ENCODE data around the gene SERPINF2. TPM values are rescaled to one million over a fixed set of nuclear protein-coding genes. Genes with fewer than 3 reads are reported as not detected.

SERPINF2 gene
- total and polyA plus RNA-seq, 5 donors from 2014 or later, result 0.69 TPM; not detected in 4

DNA sequence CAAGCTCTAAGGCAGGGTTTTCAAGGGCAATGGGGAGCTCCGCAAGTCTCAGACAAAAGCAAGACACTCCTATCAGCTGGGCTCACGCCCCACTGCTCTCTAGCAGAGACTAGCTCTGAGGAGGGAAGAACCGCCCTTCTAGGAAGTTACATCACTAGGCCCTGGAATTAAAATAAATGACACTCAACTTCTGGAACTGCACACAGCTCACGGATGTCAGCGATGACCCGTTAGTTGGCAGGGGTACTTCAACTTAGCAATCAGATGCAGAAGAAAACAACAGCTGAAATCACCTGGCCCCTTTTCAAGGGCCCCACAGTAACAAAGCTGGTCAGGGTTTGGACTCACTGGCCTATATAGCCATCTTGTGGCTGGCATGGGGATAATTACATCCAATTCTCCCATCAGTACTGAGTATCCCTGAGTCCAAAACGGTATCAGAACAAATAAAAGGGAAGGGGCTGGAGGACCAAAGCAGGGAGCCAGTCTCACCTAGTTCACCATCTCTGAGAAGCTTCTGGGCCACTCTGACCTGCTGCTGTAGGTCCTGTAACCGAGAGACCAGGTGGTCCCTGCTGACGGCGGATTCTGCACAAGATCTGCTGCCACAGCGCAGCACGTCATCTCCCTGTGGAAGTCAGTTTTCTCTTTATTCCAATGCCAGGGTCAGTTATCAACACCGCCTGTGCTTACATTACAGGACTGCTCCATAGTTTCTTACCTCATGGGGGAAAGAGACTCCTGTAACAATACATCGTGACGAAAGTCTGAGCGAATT, 41.4 kb downstream of the SERPINF2 start:
- Histone ChIP-seq H3K27ac (ENCODE audit: insufficient read depth, low read length, poor library complexity, severe bottlenecking) (no peak overlapping the region), H3K9me3 (ENCODE audit: control insufficient read depth in 2 of 2, low read length in 2 of 2) (no peaks in the 10 kb centered on the region), H3K4me3 (ENCODE audit: low read depth, low read length) (no peak overlapping the region), H3K4me1 (ENCODE audit: control insufficient read depth, insufficient read depth, low read length, poor library complexity, severe bottlenecking) (no peaks in the 10 kb centered on the region), H3K27me3 (ENCODE audit: control insufficient read depth, insufficient read depth, low read length) (no peaks in the 10 kb centered on the region), H3K36me3 (ENCODE audit: control insufficient read depth, insufficient read depth, low read length) (peaks cover 68% of the 10 kb centered on the region)
- Mint-ChIP-seq H3K9me3 (no peaks in the 10 kb centered on the region), H3K4me3 (no peak overlapping the region), H3K27me3 (no peaks in the 10 kb centered on the region), H3K4me1 (peaks cover 0 to 7% (median 1%) of the 10 kb centered on the region in 4 donors), H3K27ac (peak overlapping the region in 2 of 3 donors; percentile 44 to 74), H3K36me3 (peaks cover 38% of the 10 kb centered on the region)
- DNase-seq (peak in 2 of 3 donors; percentile 28 to 52), ATAC-seq (ENCODE audit: low read depth in 2 of 2) (peak; percentile 34 to 42)

DNA sequence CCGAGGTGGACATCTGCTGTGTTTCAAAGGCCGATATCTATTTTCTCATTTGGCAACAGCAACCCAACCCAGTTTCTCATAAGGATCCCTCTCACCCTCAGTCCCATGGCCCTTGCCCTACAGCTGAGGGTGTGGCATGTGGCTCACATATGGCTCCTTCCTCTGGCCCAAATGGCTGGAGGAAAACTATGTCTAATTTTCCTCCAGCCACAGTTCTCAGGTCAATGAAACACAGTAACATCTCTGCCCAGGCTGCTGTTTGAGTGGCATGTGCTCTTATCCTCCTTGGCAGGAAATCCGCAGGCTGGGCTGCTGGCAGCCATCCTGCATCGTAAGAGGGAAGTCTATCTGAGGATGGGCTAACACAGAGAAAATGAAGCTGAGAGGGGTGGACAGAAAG, 43.3 kb downstream of the SERPINF2 start:
- H3K36me3 ChIP-seq (ENCODE audit: control insufficient read depth, insufficient read depth, low read length), result peaks cover 62% of the 10 kb centered on the region
- Mint-ChIP-seq H3K9me3 (no peaks in the 10 kb centered on the region), H3K27ac (peak overlapping the region in 2 of 3 donors; percentile 48 to 49), H3K36me3 (peaks cover 38% of the 10 kb centered on the region), H3K4me3 (no peak overlapping the region), H3K27me3 (no peaks in the 10 kb centered on the region), H3K4me1 (peaks cover 0 to 7% (median 1%) of the 10 kb centered on the region in 4 donors)
- ATAC-seq (ENCODE audit: low read depth in 2 of 2) (no peak), DNase-seq (no peak)
- H3K27me3 ChIP-seq (ENCODE audit: control insufficient read depth, insufficient read depth, low read length), result no peaks in the 10 kb centered on the region
- no peaks in the 10 kb centered on the region for H3K4me1 ChIP-seq (ENCODE audit: control insufficient read depth, insufficient read depth, low read length, poor library complexity, severe bottlenecking)
- H3K9me3 ChIP-seq (ENCODE audit: control insufficient read depth in 2 of 2, low read length in 2 of 2), result no peaks in the 10 kb centered on the region
- no peak overlapping the region for H3K4me3 ChIP-seq (ENCODE audit: low read depth, low read length)
- no peak overlapping the region for H3K27ac ChIP-seq (ENCODE audit: insufficient read depth, low read length, poor library complexity, severe bottlenecking)

DNA sequence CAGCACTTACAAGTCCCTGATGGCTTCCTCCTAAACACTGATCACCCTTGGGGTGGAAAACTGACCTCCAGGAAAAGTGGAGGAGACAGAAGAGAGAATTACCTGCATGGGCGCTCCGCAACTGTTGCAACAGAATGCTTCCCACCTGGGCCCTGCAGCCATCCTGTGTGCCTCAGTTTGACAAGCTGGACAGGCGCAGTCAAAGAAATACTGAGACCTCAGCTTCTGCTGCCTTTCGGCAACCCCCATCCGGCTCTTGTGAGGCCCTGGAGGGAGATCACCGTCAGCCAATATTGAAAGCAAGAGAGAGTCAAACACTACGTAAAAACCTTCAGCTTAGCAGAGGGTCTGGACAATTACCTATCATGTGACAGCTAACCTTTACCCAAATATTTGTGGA, 44.0 kb downstream of the SERPINF2 start:
- no peak overlapping the region for H3K4me3 ChIP-seq (ENCODE audit: low read depth, low read length)
- DNase-seq (no peak), ATAC-seq (ENCODE audit: low read depth in 2 of 2) (no peak)
- Mint-ChIP-seq H3K27me3 (no peaks in the 10 kb centered on the region), H3K4me3 (no peak overlapping the region), H3K4me1 (peaks cover 0 to 10% (median 4%) of the 10 kb centered on the region in 4 donors), H3K27ac (no peak overlapping the region), H3K36me3 (peaks cover 41% of the 10 kb centered on the region), H3K9me3 (no peaks in the 10 kb centered on the region)
- H3K36me3 ChIP-seq (ENCODE audit: control insufficient read depth, insufficient read depth, low read length), result peaks cover 54% of the 10 kb centered on the region
- no peaks in the 10 kb centered on the region for H3K27me3 ChIP-seq (ENCODE audit: control insufficient read depth, insufficient read depth, low read length)
- no peaks in the 10 kb centered on the region for H3K9me3 ChIP-seq (ENCODE audit: control insufficient read depth in 2 of 2, low read length in 2 of 2)
- no peak overlapping the region for H3K27ac ChIP-seq (ENCODE audit: insufficient read depth, low read length, poor library complexity, severe bottlenecking)
- no peaks in the 10 kb centered on the region for H3K4me1 ChIP-seq (ENCODE audit: control insufficient read depth, insufficient read depth, low read length, poor library complexity, severe bottlenecking)

DNA sequence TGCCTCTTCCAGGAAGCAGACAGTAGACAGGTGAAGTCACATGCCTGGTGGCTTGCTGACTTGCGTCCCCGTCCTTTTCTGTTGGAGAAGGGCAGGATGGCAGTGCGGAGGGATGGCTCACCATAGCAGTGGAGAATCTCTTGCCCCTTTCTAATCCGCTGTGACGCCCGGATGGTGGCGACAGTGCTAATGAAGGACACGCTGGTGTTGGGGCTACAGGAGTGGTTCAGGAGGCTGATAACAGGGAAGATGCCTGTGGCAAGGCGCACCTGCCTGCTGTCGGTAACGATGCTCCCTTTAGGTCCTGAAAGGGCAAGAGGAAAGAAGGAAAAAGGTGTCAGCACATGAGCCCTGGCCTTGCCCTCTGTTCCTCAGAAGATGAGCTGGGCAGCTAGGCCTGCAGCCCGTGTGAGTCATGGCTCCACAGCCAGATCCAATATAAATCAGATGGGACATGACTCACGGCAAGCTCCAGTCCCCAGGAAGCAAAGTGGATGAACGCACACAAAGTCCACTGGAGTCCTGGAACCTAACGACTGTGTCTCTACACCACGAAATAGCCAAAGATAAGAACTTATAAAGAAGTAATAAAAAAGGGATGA, 44.7 kb downstream of the SERPINF2 start:
- no peak overlapping the region for H3K27ac Mint-ChIP-seq
- peaks cover 35% of the 10 kb centered on the region for H3K36me3 Mint-ChIP-seq

DNA sequence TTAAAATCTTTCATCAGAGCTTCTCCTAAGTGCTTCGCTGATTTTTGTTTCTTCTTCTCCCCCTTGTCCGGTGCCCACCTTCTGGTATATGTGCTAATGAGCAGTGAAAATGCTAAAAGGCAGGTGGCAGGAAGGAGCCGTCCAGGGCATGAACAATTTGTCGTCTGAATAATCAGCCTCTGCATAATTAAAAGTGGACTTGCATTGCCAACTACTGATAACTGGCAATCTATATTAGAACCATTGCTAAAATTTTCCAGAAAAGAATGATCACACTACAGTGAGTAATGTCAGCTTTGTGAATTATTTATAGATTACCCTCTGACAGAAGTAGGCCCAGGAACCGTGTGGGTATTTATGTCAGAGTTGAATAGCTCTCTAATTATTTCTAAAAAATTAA, 47.3 kb downstream of the SERPINF2 start:
- DNase-seq (no peak), ATAC-seq (ENCODE audit: low read depth in 2 of 2) (no peak)
- no peak overlapping the region for H3K4me3 Mint-ChIP-seq
- H3K36me3 Mint-ChIP-seq, result peaks cover 35% of the 10 kb centered on the region
- Histone ChIP-seq H3K36me3 (ENCODE audit: control insufficient read depth, insufficient read depth, low read length) (peaks cover 28% of the 10 kb centered on the region), H3K4me1 (ENCODE audit: control insufficient read depth, insufficient read depth, low read length, poor library complexity, severe bottlenecking) (no peaks in the 10 kb centered on the region), H3K27ac (ENCODE audit: insufficient read depth, low read length, poor library complexity, severe bottlenecking) (no peak overlapping the region), H3K9me3 (ENCODE audit: control insufficient read depth in 2 of 2, low read length in 2 of 2) (no peaks in the 10 kb centered on the region), H3K27me3 (ENCODE audit: control insufficient read depth, insufficient read depth, low read length) (no peaks in the 10 kb centered on the region), H3K4me3 (ENCODE audit: low read depth, low read length) (no peak overlapping the region)
- H3K4me1 Mint-ChIP-seq, result peaks cover 0 to 15% (median 3%) of the 10 kb centered on the region in 4 donors
- H3K9me3 Mint-ChIP-seq, result no peaks in the 10 kb centered on the region
- H3K27ac Mint-ChIP-seq, result no peak overlapping the region
- H3K27me3 Mint-ChIP-seq, result no peaks in the 10 kb centered on the region

More for the DNA sequence above, 44.7 kb downstream of the SERPINF2 start:
- DNase-seq, result no peak
- Histone ChIP-seq H3K27me3 (ENCODE audit: control insufficient read depth, insufficient read depth, low read length) (no peaks in the 10 kb centered on the region), H3K4me1 (ENCODE audit: control insufficient read depth, insufficient read depth, low read length, poor library complexity, severe bottlenecking) (no peaks in the 10 kb centered on the region), H3K4me3 (ENCODE audit: low read depth, low read length) (no peak overlapping the region), H3K27ac (ENCODE audit: insufficient read depth, low read length, poor library complexity, severe bottlenecking) (no peak overlapping the region), H3K9me3 (ENCODE audit: control insufficient read depth in 2 of 2, low read length in 2 of 2) (no peaks in the 10 kb centered on the region), H3K36me3 (ENCODE audit: control insufficient read depth, insufficient read depth, low read length) (peaks cover 48% of the 10 kb centered on the region)
- Mint-ChIP-seq H3K4me3 (no peak overlapping the region), H3K4me1 (peaks cover 0 to 10% (median 4%) of the 10 kb centered on the region in 4 donors), H3K27me3 (no peaks in the 10 kb centered on the region), H3K9me3 (no peaks in the 10 kb centered on the region)
- no peak for ATAC-seq (ENCODE audit: low read depth in 2 of 2)

DNA sequence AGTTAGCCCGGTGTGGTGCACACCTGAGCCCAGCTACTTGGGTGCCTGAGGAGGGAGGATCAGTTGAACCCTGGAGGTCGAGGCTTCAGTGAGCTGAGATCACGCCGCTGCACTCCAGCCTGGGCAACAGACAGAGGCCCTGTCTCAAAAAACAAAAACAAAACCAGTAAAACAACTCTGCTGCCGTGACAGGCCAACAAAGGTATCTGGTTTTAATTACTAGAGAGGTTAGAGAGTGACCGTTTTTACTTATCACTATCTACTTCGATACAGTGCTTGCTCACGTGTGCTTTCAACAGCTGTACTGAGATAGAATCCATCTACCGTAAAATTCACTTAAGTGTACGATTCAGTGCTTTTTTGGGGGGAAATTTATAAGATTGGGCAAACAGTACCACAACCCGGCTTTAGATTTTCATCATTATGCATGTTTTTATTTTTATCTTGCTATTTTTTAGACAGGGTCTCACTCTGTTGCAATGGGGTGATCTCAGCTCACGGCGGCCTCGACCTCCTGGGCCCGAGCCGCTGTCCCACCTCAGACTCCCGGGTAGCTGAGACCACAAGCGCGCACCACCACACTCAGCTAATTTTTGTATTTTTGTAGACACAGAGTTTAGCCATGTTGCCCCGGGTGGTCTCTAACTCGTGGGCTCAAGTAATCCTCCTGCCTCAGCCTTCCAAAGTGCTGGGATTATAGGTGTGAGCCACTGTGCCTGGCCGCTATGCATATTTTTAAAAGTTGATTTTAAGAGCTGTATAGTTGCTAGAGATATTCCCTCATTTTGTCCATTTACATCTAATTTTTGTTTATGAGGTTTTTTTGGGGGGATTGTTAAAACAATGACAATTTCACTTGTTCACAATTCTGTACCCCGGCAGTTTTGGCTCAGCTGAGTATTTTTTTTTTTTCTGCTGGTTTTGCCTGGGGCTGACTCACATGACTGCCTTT, 50.1 kb downstream of the SERPINF2 start:
- Histone ChIP-seq H3K9me3 (ENCODE audit: control insufficient read depth in 2 of 2, low read length in 2 of 2) (no peaks in the 10 kb centered on the region), H3K4me1 (ENCODE audit: control insufficient read depth, insufficient read depth, low read length, poor library complexity, severe bottlenecking) (no peaks in the 10 kb centered on the region), H3K4me3 (ENCODE audit: low read depth, low read length) (no peak overlapping the region), H3K27ac (ENCODE audit: insufficient read depth, low read length, poor library complexity, severe bottlenecking) (no peak overlapping the region), H3K36me3 (ENCODE audit: control insufficient read depth, insufficient read depth, low read length) (peaks cover 2% of the 10 kb centered on the region), H3K27me3 (ENCODE audit: control insufficient read depth, insufficient read depth, low read length) (no peaks in the 10 kb centered on the region)
- no peak overlapping the region for H3K4me3 Mint-ChIP-seq
- DNase-seq, result no peak
- no peak for ATAC-seq (ENCODE audit: low read depth in 2 of 2)
- H3K4me1 Mint-ChIP-seq, result peaks cover 9 to 23% (median 13%) of the 10 kb centered on the region in 4 donors
- peak overlapping the region in 1 of 3 donors; percentile 46 for H3K27ac Mint-ChIP-seq
- no peaks in the 10 kb centered on the region for H3K9me3 Mint-ChIP-seq
- H3K27me3 Mint-ChIP-seq, result no peaks in the 10 kb centered on the region
- peaks cover 28% of the 10 kb centered on the region for H3K36me3 Mint-ChIP-seq

DNA sequence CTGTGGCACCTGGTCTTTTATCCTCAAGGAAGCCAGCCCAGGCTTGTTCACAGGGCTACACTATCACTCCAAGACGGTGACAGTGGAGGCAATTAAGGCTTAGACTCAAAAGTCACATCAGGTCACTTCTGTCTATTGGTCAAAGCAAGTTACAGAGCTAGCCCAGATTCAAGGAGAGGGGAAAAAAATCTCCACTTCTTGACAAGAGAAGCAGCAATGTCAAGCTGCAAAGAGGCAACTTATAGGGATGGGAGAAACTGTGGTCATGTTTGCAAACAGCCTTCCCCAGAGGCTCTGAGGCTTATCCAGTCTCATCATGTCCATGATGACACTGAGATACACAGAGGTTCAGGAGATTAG, 50.8 kb downstream of the SERPINF2 start:
- no peaks in the 10 kb centered on the region for H3K27me3 Mint-ChIP-seq
- no peak for ATAC-seq (ENCODE audit: low read depth in 2 of 2)
- no peak overlapping the region for H3K4me3 ChIP-seq (ENCODE audit: low read depth, low read length)
- no peak overlapping the region for H3K27ac ChIP-seq (ENCODE audit: insufficient read depth, low read length, poor library complexity, severe bottlenecking)
- no peaks in the 10 kb centered on the region for H3K27me3 ChIP-seq (ENCODE audit: control insufficient read depth, insufficient read depth, low read length)
- peaks cover 9 to 23% (median 13%) of the 10 kb centered on the region in 4 donors for H3K4me1 Mint-ChIP-seq
- H3K9me3 Mint-ChIP-seq, result no peaks in the 10 kb centered on the region
- H3K36me3 ChIP-seq (ENCODE audit: control insufficient read depth, insufficient read depth, low read length), result peaks cover 6% of the 10 kb centered on the region
- peak overlapping the region in 1 of 3 donors; percentile 46 for H3K27ac Mint-ChIP-seq
- no peaks in the 10 kb centered on the region for H3K9me3 ChIP-seq (ENCODE audit: control insufficient read depth in 2 of 2, low read length in 2 of 2)
- DNase-seq, result no peak
- no peaks in the 10 kb centered on the region for H3K4me1 ChIP-seq (ENCODE audit: control insufficient read depth, insufficient read depth, low read length, poor library complexity, severe bottlenecking)
- peaks cover 28% of the 10 kb centered on the region for H3K36me3 Mint-ChIP-seq
- H3K4me3 Mint-ChIP-seq, result no peak overlapping the region
